ENCODE measurements around the gene ADGRD2.

ADGRD2 gene

GRCh38 chr9:124498040-124498439, 47.8 kb downstream of the ADGRD2 start:
- no peak for DNase-seq

DNA sequence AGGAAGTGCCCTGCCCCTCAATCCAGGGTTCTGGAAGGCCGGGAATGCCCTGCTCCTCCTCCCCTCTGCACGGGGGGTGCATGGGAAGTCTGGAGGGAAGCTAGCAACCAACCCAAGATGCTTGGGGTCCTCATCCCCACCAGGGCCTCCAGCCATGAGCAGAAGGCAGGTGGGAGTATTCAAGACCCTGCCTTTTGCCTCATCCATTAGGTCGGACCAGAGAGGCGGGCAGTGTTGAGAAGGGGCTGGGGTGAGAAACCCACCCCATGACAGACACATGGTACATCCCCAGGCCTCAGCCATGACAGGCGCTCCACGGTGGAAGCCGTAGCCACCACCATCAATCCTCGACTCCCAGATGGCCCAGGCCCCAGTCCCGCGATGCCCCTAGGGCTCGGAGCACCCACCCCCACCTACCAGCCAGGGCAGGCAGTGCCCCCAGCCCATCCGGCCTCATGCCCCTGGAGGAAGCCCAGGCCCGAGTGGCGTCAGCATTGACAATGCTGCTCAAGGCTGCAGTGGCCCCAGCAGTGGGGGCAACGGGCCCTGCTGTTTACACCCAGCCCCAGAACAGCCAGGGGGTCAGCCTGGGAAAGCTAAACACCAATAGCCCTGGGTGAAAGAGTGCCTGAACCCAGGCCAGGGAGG, 48.4 kb downstream of the ADGRD2 start:
- no peak for DNase-seq

DNA sequence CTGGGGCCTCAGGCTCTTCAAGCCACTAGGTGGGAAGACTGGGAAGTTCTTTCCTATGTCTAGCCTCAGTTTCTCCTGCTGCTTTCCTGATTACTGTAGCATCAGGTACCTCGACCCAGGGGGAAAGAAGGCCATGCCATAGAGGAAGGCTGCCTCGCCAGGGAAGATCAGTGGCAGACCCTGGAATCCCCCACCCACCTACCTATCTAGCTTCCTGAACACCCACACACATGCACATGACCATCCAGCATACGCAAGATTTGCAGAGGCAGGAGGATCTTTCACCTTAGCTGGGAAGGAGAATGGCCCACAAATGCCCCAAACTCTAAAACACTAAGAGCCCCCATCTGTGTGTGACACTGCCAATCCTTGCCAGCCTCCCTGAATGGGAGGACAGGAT, 49.0 kb downstream of the ADGRD2 start:
- no peak for DNase-seq

DNA sequence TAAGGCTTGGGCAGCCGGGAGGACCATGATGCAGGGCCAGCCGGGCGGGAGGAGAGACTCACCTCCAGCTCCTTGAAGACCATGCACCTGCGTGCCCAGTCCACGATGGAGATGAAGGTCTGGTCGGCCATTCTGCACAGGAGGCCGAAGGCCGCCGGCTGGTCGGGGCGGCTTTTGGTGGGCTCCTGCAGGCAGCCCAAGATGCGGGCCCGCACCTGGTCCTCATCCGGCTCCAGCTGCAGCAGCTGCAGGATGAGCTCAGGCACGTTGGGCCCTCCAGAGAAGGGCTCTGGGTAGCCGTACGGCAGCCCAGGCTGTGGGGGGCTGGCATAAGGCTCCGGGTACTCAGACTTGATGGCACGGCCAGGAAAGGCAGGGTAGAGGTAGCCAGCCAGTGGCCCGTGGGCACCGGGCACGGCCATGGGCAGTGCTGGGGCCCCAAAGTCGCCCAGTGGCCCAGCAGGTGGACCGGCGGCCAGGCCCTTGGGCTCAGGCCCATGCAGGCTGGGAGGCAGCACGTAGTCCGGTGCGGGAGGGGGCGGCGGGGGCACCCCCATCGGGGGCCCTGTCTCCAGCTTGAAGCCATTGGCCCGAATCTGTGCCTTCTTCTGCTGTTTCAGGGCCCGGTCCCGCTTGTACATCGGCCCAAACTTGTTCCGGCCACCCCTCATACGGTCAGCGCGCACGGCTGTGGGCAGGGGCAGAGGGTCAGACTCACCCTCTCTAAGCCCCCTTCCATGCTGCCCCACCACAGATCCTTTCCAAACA, 50.0 kb downstream of the ADGRD2 start:
- no peak for DNase-seq

GRCh38 chr9:124500796-124501611, 50.8 kb downstream of the ADGRD2 start:
- DNase-seq: no peak

DNA sequence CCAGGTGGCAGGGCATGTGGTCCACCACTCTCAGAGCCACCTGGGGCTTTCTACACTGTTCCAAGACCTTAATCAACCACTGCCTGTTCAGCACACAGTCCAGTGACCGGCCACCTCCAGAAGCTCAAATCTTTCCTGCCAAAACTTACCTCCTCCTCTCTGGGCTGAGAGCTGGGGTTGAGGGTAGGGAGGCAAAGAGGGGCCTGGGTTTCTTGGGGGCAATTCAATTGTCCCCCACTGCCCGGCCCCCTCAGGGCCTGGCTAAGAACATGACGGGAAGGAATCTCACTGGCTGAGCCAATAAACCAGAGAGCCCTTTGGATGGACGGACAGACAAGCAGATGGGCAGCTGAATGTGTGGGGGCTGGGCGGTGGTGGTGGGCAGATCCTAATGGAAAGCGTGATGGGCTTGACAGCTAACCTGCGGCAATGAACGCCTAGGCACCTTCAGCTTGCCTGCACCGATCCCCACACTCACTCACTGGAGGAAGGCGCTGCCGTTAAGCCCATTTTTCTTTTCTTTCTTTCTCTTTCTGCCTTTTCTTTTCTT, 51.6 kb downstream of the ADGRD2 start:
- no peak for DNase-seq

DNA sequence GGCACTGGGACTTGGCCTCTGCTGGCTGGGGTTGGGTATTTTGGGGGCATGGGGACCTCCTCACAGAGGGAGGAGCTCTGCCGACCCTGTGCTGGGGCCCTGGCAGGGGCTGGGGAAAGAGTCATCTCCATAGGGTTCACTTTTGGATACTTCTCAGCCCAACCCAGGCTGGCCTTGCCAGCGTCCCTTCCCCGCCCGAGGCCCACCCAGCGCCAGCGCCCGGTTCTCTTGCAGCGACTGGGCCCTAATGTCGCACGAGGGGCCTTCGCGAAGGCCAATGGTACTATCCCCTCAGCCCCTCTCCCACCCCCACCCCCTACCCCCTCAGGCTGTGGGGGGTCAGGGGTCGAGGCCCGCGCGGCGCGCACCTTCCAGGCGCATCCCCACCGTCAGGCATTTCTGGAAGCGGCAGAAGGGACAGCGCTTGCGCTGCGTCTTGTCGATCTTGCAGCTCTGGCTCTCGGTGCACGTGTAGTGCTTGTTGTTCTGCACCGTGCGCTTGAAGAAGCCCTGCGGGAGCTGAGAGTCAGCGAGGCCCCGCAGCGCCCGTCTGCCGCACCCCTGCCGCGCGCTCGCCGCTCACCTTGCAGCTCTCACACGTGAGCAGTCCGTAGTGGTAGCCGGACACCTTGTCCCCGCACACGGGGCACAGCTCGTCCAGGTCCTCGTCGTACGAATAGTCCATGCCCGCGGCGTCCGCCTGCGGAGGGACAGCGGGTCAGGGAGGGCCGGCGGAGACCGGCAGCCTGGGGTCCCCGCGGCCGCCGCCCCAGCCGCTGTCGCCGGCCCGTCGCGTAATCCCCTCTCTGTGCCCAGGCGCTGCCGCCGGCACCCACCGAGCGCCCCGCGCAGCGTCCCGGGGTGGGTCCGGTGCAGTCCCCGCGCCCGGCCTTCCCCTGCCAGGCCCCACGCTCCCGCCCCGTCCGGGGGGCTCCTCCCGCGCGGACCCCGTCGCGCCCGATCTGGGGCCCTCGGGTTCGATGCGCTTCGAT, 52.8 kb downstream of the ADGRD2 start:
- peak; percentile 74 for DNase-seq

- peak; percentile 70 for DNase-seq
Observed at GRCh38 chr9:124503713-124504529, 53.7 kb downstream of the ADGRD2 start.

GRCh38 chr9:124504530-124505005, 54.3 kb downstream of the ADGRD2 start:
- DNase-seq: no peak

DNA sequence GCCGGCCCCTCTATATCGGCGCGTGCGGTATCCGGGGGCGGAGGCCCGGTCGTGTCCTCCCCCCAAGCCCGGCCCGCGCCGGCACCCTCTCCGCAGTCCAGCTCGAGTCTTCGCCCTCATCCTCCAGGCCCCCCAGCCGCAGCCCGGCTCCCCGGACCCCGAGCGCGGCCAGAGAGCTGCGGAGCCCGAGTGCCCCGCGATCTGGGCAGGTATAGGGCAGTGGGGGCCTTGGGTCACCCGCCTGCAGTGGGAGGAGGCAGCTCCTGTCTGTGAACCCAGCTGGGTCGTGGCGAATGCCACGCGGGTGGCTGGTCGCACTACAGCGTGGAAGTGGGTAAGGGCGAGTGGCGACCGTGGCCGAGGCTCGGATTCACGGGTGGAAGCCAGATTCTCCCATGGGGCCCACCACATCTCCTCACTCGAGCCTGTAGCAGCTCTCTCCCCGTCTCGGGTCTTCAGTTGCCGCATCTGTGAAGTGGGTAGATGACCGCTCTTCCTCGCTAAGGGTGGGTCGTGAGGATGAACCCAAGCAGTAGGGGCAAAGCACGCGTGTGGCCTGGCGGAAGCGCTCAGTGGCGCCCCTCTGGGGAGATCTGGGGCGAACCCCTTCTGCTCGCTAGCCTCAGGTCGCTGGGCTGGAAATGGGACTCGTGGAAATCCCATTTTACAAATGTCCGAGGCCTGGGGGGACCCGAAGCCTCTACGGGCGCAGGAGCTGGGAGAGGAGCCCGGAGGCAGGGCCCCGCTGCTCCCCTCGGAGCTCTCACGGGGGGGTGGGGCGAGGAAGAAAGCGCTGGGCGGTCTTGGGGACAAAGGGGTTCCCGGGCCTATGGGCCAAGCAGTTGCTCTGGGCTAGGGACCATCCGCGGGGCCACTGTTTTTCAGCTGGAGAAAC, 55.0 kb downstream of the ADGRD2 start:
- no peak for DNase-seq

GRCh38 chr9:124505901-124506346, 55.7 kb downstream of the ADGRD2 start:
- no peak for DNase-seq

DNA sequence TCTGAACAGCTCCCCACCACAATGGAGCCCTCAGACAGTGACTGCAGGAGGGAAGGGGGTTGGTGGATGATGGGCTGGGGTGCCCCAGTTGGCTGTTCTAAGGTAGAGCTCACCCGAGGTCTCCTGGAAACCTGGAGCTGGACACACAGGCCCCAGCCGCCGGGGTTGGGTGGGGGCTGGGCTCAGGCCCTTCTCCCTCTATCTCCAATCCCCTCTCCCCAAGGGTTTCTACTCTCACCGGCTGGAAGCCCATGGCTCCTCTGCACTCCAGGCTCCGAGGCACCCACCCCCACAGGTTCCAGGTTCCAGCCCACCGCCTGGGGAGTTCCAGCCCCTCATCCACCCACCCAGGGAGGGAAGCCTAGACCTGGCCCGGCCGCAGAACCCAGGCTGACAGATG, 56.2 kb downstream of the ADGRD2 start:
- no peak for DNase-seq

- DNase-seq: no peak
Observed at GRCh38 chr9:124506931-124507879, 57.0 kb downstream of the ADGRD2 start, which contains the start of gene NR5A1. Gene NR5A1, minus strand, starts transcription at chr9:124507399. Its CDS starts 4,004 bp downstream, at chr9:124503395.

DNA sequence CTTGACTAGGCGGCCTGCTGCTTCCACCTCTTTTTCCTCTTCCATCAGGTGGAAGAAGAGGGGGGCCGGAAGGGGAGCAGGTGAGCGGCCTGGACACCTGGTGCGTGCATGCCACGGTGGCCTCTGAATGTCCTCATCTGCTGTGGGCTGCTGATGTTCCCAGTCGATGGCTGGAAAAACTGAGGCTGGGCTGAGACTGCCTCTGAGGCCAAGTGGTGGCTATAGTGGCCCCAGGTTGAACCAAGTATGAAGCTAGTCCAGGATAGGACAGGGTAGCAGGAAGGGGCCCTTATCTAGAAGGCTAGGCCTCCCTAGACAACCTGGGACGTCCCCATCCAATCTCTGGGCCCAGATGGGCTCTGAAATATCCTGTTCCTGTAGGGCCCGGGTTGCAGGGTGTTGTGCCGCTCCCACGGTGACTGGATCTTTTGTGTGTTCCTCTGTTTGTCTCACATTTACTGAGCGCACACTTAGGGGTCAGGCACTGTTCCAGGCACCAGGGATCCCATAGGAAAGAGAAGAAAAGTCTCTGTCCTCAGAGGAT, 57.7 kb downstream of the ADGRD2 start:
- no peak for DNase-seq

- DNase-seq: no peak
Observed at GRCh38 chr9:124510650-124511425, 60.6 kb downstream of the ADGRD2 start.

- no peak for DNase-seq
Observed at GRCh38 chr9:124511426-124511840, 61.2 kb downstream of the ADGRD2 start.
